OCI-LY7 (cell line): ENCODE data around the gene DNM2.

Source experiments
- EZH2phosphoT487 ChIP-seq: fragments of 200-600 bp; sonication (generic); IDR thresholded peaks from 2 replicates; pipeline ENCODE4 v1.6.1; 2018; ENCODE audit warnings: low read depth, borderline replicate concordance, mild to moderate bottlenecking, mixed run types, antibody characterized with exemption, low read length, moderate library complexity, mixed read lengths
- TF ChIP-seq, protein P1 (sequence below): fragments of 200-600 bp; sonication (generic); conservative IDR thresholded peaks from 2 replicates; pipeline ENCODE4 v1.5.1; 2014; ENCODE audit warnings: mild to moderate bottlenecking, antibody characterized with exemption, low read length, moderate library complexity, mixed read lengths

DNA sequence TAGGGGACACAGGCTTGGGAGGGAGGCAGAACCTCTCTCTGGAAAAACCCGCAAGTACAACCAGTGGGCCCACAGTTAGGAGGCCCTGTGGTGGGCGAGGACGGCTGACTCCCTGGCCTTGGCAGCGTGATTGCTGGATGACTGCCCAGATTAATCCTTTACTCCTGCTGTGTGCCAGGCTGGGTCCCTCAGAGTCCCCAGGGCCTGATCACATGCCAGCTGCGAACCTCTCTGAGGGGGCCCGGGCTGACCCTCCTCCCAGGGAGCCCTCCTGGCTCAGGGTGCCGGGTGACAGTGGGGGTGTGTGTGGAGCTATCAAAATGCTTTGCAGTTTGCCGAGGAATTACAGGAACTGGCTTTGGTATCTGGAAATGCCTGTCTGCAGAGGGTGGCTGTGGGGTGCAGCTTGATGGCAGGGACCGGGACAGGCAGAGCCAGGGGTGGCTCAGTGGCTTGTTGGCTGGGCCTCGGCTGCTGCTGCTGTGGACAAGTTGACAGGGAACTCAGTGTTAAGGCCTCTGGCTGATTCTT is 48.9 kb downstream of the DNM2 start:
- TF ChIP-seq, protein P1, sequence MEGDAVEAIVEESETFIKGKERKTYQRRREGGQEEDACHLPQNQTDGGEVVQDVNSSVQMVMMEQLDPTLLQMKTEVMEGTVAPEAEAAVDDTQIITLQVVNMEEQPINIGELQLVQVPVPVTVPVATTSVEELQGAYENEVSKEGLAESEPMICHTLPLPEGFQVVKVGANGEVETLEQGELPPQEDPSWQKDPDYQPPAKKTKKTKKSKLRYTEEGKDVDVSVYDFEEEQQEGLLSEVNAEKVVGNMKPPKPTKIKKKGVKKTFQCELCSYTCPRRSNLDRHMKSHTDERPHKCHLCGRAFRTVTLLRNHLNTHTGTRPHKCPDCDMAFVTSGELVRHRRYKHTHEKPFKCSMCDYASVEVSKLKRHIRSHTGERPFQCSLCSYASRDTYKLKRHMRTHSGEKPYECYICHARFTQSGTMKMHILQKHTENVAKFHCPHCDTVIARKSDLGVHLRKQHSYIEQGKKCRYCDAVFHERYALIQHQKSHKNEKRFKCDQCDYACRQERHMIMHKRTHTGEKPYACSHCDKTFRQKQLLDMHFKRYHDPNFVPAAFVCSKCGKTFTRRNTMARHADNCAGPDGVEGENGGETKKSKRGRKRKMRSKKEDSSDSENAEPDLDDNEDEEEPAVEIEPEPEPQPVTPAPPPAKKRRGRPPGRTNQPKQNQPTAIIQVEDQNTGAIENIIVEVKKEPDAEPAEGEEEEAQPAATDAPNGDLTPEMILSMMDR: no peak
- TF ChIP-seq EZH2phosphoT487: no peak
